Thyroid gland (tissue), 4 donors: Measurements from ENCODE around the gene RSAD2. TPM values are rescaled to one million over a fixed set of nuclear protein-coding genes. Genes with fewer than 3 reads are reported as not detected.

Experiments used
- DNase-seq, 2 donors: peaks; one replicate each; pipeline ENCODE4 v3.0.0-alpha.2; 2019
- H3K27ac ChIP-seq, 3 donors: fragments of 200-600 bp; sonication (generic); 1 replicate in 2 of 3; 2 replicates in 1 of 3; pipeline ENCODE4 v1.5.1; 2016 to 2019; ENCODE audit warnings: mild to moderate bottlenecking in 1 of 3, moderate library complexity in 1 of 3
- H3K27me3 ChIP-seq: fragments of 200-600 bp; sonication (generic); one replicate; pipeline ENCODE4 v1.5.1; 2019
- H3K36me3 ChIP-seq, 2 donors: fragments of 200-600 bp; sonication (generic); one replicate each; pipeline ENCODE4 v1.5.1; 2016 to 2019
- H3K4me1 ChIP-seq, 2 donors: fragments of 200-600 bp; sonication (generic); one replicate each; pipeline ENCODE4 v1.5.1; 2017 to 2019
- H3K4me3 ChIP-seq, 3 donors: fragments of 200-600 bp; sonication (generic); replicated peaks in 1 of 3; 1 replicate in 2 of 3; 2 replicates in 1 of 3; pipeline ENCODE4 v1.5.1; 2016; ENCODE audit warnings: mild to moderate bottlenecking in 1 of 3
- H3K9me3 ChIP-seq: fragments of 200-600 bp; sonication (generic); one replicate; pipeline ENCODE4 v1.5.1; 2017
- POLR2A ChIP-seq, 2 donors: fragments of 450-650 bp; IDR thresholded peaks; one replicate each; pipeline ENCODE4 v1.6.1; 2017; ENCODE audit warnings: antibody characterized with exemption in 2 of 2, mild to moderate bottlenecking in 2 of 2, moderate library complexity in 1 of 2
- WGBS, 2 donors: methylation state at CpG; one replicate each; pipeline ENCODE4 v1.1.5; 2017; 5-methylcytosine and 5-hydroxymethylcytosine counted together
- intact Hi-C: fragments of 100-400 bp; cut with DNase I; formaldehyde crosslinking; loops from one replicate; pipeline ENCODE4 v1.15.1; 2023
- total RNA-seq, 4 donors: library from RNA; depleted of rRNA; stranded (reverse); fragments of >200 nt; gene quantifications; one replicate each; pipeline ENCODE4 v1.2.3, GENCODE V29; 2016
- TF ChIP-seq, protein P1 (sequence below), 6 experiments: fragments of 200-600 bp in 3 of 6; fragments of 450-650 bp in 3 of 6; sonication (generic) in 3 of 6; IDR thresholded peaks; one replicate each; pipeline ENCODE4 v1.5.1; 2016 to 2019; ENCODE audit warnings: antibody characterized with exemption in 6 of 6, mild to moderate bottlenecking in 2 of 6, inconsistent platforms in 1 of 6, moderate library complexity in 1 of 6

The RSAD2 gene
- total RNA-seq, 4 donors from 2014 or later, result 1.5 to 4.9 (median 2.6) TPM

DNA sequence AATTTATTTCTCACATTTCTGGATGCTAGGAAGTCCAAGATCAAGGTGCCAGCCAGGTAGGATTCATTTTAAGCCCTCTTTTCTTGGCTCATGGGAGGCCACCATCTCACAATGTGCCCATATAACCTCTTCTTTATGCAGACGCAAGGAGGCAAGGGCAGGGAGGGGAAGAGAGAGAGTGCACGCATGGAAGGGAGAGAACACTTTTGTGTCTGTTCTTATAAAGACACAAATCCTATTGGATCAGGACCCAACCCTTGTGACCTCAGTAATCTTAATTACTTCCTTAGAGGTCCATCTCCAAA lies 44.3 kb upstream of the RSAD2 start:
- Histone ChIP-seq H3K4me3 (no peak overlapping the region), H3K36me3 (no peaks in the 10 kb centered on the region), H3K4me1 (no peaks in the 10 kb centered on the region), H3K27me3 (no peaks in the 10 kb centered on the region), H3K27ac (no peak overlapping the region), H3K9me3 (no peaks in the 10 kb centered on the region)
- 88 to 89% methylated on average over 2 of the region's 2 CpGs for WGBS, 2 donors
- TF ChIP-seq POLR2A (IDR thresholded peaks at IDR 0.05), result no peak
- TF ChIP-seq, protein P1, sequence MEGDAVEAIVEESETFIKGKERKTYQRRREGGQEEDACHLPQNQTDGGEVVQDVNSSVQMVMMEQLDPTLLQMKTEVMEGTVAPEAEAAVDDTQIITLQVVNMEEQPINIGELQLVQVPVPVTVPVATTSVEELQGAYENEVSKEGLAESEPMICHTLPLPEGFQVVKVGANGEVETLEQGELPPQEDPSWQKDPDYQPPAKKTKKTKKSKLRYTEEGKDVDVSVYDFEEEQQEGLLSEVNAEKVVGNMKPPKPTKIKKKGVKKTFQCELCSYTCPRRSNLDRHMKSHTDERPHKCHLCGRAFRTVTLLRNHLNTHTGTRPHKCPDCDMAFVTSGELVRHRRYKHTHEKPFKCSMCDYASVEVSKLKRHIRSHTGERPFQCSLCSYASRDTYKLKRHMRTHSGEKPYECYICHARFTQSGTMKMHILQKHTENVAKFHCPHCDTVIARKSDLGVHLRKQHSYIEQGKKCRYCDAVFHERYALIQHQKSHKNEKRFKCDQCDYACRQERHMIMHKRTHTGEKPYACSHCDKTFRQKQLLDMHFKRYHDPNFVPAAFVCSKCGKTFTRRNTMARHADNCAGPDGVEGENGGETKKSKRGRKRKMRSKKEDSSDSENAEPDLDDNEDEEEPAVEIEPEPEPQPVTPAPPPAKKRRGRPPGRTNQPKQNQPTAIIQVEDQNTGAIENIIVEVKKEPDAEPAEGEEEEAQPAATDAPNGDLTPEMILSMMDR (IDR thresholded peaks at IDR 0.05), result no peak
- intact Hi-C loops, result no loop called here
- DNase-seq, result no peak

- intact Hi-C loops, result no loop called here
- no peak for DNase-seq
- no peaks in the 10 kb centered on the region for H3K36me3 ChIP-seq
- H3K27ac ChIP-seq, result no peak overlapping the region
- no peak for TF ChIP-seq POLR2A (IDR thresholded peaks at IDR 0.05)
- TF ChIP-seq, protein P1 (IDR thresholded peaks at IDR 0.05), result no peak
- H3K4me1 ChIP-seq, result no peaks in the 10 kb centered on the region
- H3K27me3 ChIP-seq, result no peaks in the 10 kb centered on the region
- no peak overlapping the region for H3K4me3 ChIP-seq
- no peaks in the 10 kb centered on the region for H3K9me3 ChIP-seq
These were observed 43.4 kb upstream of the RSAD2 start for GRCh38 chr2:6834163-6834562.

DNA sequence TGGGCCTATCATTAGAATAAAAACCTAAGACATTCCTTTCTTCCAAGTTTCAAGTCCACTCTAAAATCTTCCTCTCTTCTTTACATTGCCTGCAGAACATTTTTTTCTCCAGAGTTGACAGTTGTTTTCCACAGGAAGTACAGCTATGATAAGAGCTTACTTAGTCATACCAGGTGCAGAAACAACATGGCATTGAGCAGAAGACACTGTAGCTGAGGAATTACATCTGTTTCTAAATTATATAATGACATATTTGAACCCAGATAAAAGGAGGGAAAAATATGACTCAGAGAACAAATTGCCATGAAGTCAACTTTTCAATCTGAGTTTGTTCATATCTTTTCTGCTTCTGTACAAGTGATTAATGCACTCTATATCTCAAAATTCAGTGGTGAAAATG lies 42.1 kb upstream of the RSAD2 start:
- H3K9me3 ChIP-seq, result no peaks in the 10 kb centered on the region

GRCh38 chr2:6838673-6839319 lies 38.8 kb upstream of the RSAD2 start:
- Histone ChIP-seq H3K9me3 (no peaks in the 10 kb centered on the region), H3K36me3 (no peaks in the 10 kb centered on the region), H3K27ac (no peak overlapping the region), H3K4me3 (no peak overlapping the region), H3K27me3 (no peaks in the 10 kb centered on the region), H3K4me1 (no peaks in the 10 kb centered on the region)
- TF ChIP-seq, protein P1 (IDR thresholded peaks at IDR 0.05), result no peak
- no peak for TF ChIP-seq POLR2A (IDR thresholded peaks at IDR 0.05)
- 95 to 96% methylated on average over 4 of the region's 4 CpGs for WGBS, 2 donors
- intact Hi-C loops, result no loop called here
- DNase-seq, result no peak

More for the DNA sequence above, 42.1 kb upstream of the RSAD2 start:
- Histone ChIP-seq H3K4me3 (no peak overlapping the region), H3K27ac (no peak overlapping the region), H3K27me3 (no peaks in the 10 kb centered on the region), H3K4me1 (no peaks in the 10 kb centered on the region), H3K36me3 (no peaks in the 10 kb centered on the region)
- intact Hi-C loops, result no loop called here
- TF ChIP-seq, protein P1 (IDR thresholded peaks at IDR 0.05), result no peak
- no peak for TF ChIP-seq POLR2A (IDR thresholded peaks at IDR 0.05)
- no peak for DNase-seq

- no peaks in the 10 kb centered on the region for H3K4me1 ChIP-seq
- H3K27ac ChIP-seq, result no peak overlapping the region
- TF ChIP-seq POLR2A (IDR thresholded peaks at IDR 0.05), result no peak
- TF ChIP-seq, protein P1 (IDR thresholded peaks at IDR 0.05), result no peak
- no peaks in the 10 kb centered on the region for H3K36me3 ChIP-seq
- no peaks in the 10 kb centered on the region for H3K27me3 ChIP-seq
- no peak for DNase-seq
- no peaks in the 10 kb centered on the region for H3K9me3 ChIP-seq
- intact Hi-C loops, result no loop called here
- 80 to 84% methylated on average over 2 of the region's 2 CpGs for WGBS, 2 donors
- H3K4me3 ChIP-seq, result no peak overlapping the region
These were observed 35.9 kb upstream of the RSAD2 start for GRCh38 chr2:6841537-6842287.
